Heart left ventricle (tissue), 16 donors: ENCODE results near the gene SIL1. TPM values are rescaled to one million over a fixed set of nuclear protein-coding genes. Genes with fewer than 3 reads are reported as not detected.

ENCODE experiments used
- ATAC-seq, 4 donors: fragments of 200-7000 bp; cut with Tn5 transposase; one replicate each; pipeline ENCODE4 v1.9.1; 2020 to 2022; ENCODE audit warnings: moderate library complexity in 4 of 4, mild to moderate bottlenecking in 3 of 4, moderate number of reproducible peaks in 1 of 4
- DNase-seq, 5 donors: peaks; one replicate each; pipeline ENCODE4 v3.0.0-alpha.2; 2020
- H3K27ac ChIP-seq, 12 donors: fragments of 200-600 bp; sonication (generic) in 4 of 12; one replicate each; pipeline versions ENCODE4 v1.5.0 to v1.8.0; 2016 to 2022; ENCODE audit warnings: mild to moderate bottlenecking in 2 of 12
- H3K27me3 ChIP-seq, 9 donors: fragments of 200-600 bp; sonication (generic) in 2 of 9; one replicate each; pipeline versions ENCODE4 v1.5.1 to v1.8.0; 2016 to 2022; ENCODE audit warnings: mild to moderate bottlenecking in 3 of 9
- H3K36me3 ChIP-seq, 9 donors: fragments of 200-600 bp; sonication (generic) in 2 of 9; one replicate each; pipeline versions ENCODE4 v1.5.0 to v1.8.0; 2018 to 2022; ENCODE audit warnings: mild to moderate bottlenecking in 2 of 9
- H3K4me1 ChIP-seq, 12 donors: fragments of 200-600 bp; sonication (generic) in 4 of 12; one replicate each; pipeline versions ENCODE4 v1.5.0 to v1.8.0; 2016 to 2022; ENCODE audit warnings: mild to moderate bottlenecking in 3 of 12
- H3K4me3 ChIP-seq, 12 donors: fragments of 200-600 bp; sonication (generic) in 4 of 12; one replicate each; pipeline versions ENCODE4 v1.5.0 to v1.8.0; 2017 to 2022; ENCODE audit warnings: mild to moderate bottlenecking in 9 of 12, moderate library complexity in 4 of 12
- H3K9me3 ChIP-seq, 12 donors: fragments of 200-600 bp; sonication (generic) in 4 of 12; one replicate each; pipeline versions ENCODE4 v1.5.0 to v1.8.0; 2016 to 2022; ENCODE audit warnings: mild to moderate bottlenecking in 1 of 12
- CTCF ChIP-seq, 12 donors: fragments of 200-600 bp; sonication (generic) in 4 of 12; IDR thresholded peaks; one replicate each; pipeline versions ENCODE4 v1.5.0 to v1.8.0; 2018 to 2022; ENCODE audit warnings: antibody characterized with exemption in 12 of 12, mild to moderate bottlenecking in 5 of 12
- POLR2A ChIP-seq, 2 donors: fragments of 450-650 bp; IDR thresholded peaks; one replicate each; pipeline ENCODE4 v1.6.1; 2017; ENCODE audit warnings: antibody characterized with exemption in 2 of 2, mild to moderate bottlenecking in 2 of 2, moderate library complexity in 2 of 2
- WGBS, 4 donors: extraction: QIAGEN DNeasy Blood & Tissue Kit in 2 of 4; methylation state at CpG; one replicate each; pipeline versions ENCODE4 v1.1.5 to v1.1.7; 2013 to 2018; 5-methylcytosine and 5-hydroxymethylcytosine counted together
- intact Hi-C, 10 donors: fragments of 100-400 bp; cut with DNase I; formaldehyde crosslinking; loops; one replicate each; pipeline versions ENCODE4 v1.11.1 to v1.14.2; 2022
- polyA plus RNA-seq, 2 donors: library from polyadenylated mRNA; stranded (reverse); fragments of 200-250 nt; gene quantifications; one replicate each; pipeline ENCODE4 v1.2.3, GENCODE V29; 2013
- total RNA-seq, 9 donors: library from RNA; depleted of rRNA in 2 of 9; stranded (reverse); fragments of >200 nt in 2 of 9; fragmentation: NEBNext Ultra II Directional in 3 of 9; extraction: Animal tissue kit (Norgen Biotek cat#: 25700) in 3 of 9; gene quantifications; one replicate each; pipeline versions ENCODE4 v1.1.0 to v1.2.4, GENCODE V29; 2016 to 2023
- donor health status: ischemic (EF 13 %, LVEDD 7.1; RV severe dilation, severe dysfunction).
- donor health status: healthy with polysubstance abuse.
- donor health status: DM: no; HTN: yes; CAD: no.
- donor health status: DM: no; HTN: no; CAD: no.
- donor health status: ischemic (EF 25% LVEDD 6.9; RV normal size, moderate dysfunction).
- donor health status: ischemic (EF 25% LVEDD 5.7; RV mildly dilated, moderate dysfunction).
- donor health status: healthy.
- donor health status: DM: yes; HTN: yes; CAD: no.
- donor health status: ischemic (EF 35%, LVEDD 5.7; RV mildly dilated, moderate dysfunction).
- donor health status: nonischemic (EF 11% LVEDD 7.7; RV severe dilation, severe dysfunction).
- donor health status: DM: yes; HTN: yes; CAD: no.
- donor health status: PGD.
- donor health status: ischemic (EF 29% LVEDD 5.4; RV normal size, mild dysfunction).
- donor health status: nonischemic (EF 23%, LVEDD 6.1; RV moderate dilation, normal function).

The SIL1 gene
- total and polyA plus RNA-seq, 11 donors, result 33.8 to 341 (median 40.2) TPM

DNA sequence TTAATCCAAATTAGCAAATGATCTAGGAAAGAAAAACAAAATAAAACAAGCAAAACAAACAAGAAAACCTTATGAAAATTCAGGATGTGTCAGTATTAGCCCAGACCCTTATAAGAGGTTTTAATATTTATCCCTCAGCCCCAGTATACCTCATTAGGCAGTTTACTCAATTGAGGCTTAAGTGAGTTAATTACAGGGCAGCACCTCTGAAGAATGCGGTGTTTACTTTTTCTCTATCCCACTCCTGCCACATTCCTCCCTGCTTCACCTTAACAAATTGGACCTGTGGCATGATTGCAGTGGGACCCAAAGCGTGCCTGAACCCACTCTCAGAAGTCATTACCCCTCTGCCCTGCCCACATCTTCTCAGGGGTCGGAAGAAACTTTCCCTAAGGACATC, 67.1 kb downstream of the SIL1 start:
- H3K27ac ChIP-seq, result peak overlapping the region; percentile 68 to 92 (median 88)
- H3K9me3 ChIP-seq, result no peaks in the 10 kb centered on the region
- 28 to 41% (median 32%) methylated on average over 3 of the region's 3 CpGs for WGBS, 4 donors
- H3K4me1 ChIP-seq, result peaks cover 0 to 60% (median 38%) of the 10 kb centered on the region in 12 donors
- H3K36me3 ChIP-seq, result peaks cover 0 to 7% (median 0%) of the 10 kb centered on the region in 9 donors
- intact Hi-C loops, result loop anchor here in 2 of 10 donors (5.0 to 10.0 kb wide), 2 partner anchors 64 to 109 kb away; partner anchors contain the start of gene SIL1 (in 1 of the 2)
- H3K4me3 ChIP-seq, result peak overlapping the region in 8 of 12 donors; percentile 4 to 36 (median 26)
- H3K27me3 ChIP-seq, result no peaks in the 10 kb centered on the region
- DNase-seq (no peak), ATAC-seq (no peak)
- TF ChIP-seq POLR2A (IDR thresholded peaks at IDR 0.05) (no peak), CTCF (IDR thresholded peaks at IDR 0.05) (no peak)

DNA sequence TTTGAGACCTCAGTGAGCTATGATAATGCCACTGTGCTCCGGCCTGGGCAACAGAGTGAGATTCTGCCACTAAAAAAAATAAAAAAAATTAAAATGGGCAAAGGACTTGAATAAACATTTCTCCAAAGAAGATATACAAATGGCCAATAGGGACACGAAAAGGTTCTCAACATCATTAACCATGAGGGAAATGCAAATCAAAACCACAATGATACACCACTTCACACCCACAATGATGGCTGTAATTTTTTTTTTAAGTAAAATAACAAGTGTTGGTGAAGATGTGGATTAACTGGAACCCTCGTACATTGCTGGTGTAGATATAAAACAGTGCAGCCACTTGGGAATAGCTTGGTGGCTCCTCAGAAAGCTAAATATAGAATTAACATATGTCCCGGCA, 68.0 kb downstream of the SIL1 start:
- Histone ChIP-seq H3K4me1 (peaks cover 0 to 63% (median 38%) of the 10 kb centered on the region in 12 donors), H3K27me3 (no peaks in the 10 kb centered on the region), H3K4me3 (no peak overlapping the region), H3K36me3 (peaks cover 0 to 15% (median 0%) of the 10 kb centered on the region in 9 donors), H3K27ac (peak overlapping the region; percentile 68 to 92 (median 88)), H3K9me3 (no peaks in the 10 kb centered on the region)
- intact Hi-C loops, result loop anchor here in 2 of 10 donors (5.0 to 10.0 kb wide), 2 partner anchors 65 to 108 kb away; partner anchors contain the start of gene SIL1 (in 1 of the 2)
- WGBS, 4 donors, result 70 to 74% (median 72%) methylated on average over 4 of the region's 4 CpGs
- TF ChIP-seq CTCF (IDR thresholded peaks at IDR 0.05), result no peak
- TF ChIP-seq POLR2A (IDR thresholded peaks at IDR 0.05), result no peak
- DNase-seq, result no peak
- no peak for ATAC-seq

GRCh38 chr5:139126711-139127111, 71.5 kb downstream of the SIL1 start:
- ATAC-seq, result peak; percentile 84 to 92 (median 88)
- H3K27ac ChIP-seq, result peak overlapping the region; percentile 59 to 93 (median 72)
- 44 to 62% (median 57%) methylated on average over 3 of the region's 3 CpGs for WGBS, 4 donors
- H3K36me3 ChIP-seq, result peaks cover 0 to 32% (median 5%) of the 10 kb centered on the region in 9 donors
- intact Hi-C loops, result loop anchor here in 1 of 10 donors (10.0 kb wide), 1 partner anchor 482 kb away; no protein-coding TSS in a partner anchor
- no peaks in the 10 kb centered on the region for H3K9me3 ChIP-seq
- peak in 4 of 5 donors; percentile 65 to 84 (median 74) for DNase-seq
- no peaks in the 10 kb centered on the region for H3K27me3 ChIP-seq
- no peak overlapping the region for H3K4me3 ChIP-seq
- no peak for TF ChIP-seq POLR2A (IDR thresholded peaks at IDR 0.05)
- no peak for TF ChIP-seq CTCF (IDR thresholded peaks at IDR 0.05)
- H3K4me1 ChIP-seq, result peaks cover 0 to 47% (median 19%) of the 10 kb centered on the region in 12 donors

DNA sequence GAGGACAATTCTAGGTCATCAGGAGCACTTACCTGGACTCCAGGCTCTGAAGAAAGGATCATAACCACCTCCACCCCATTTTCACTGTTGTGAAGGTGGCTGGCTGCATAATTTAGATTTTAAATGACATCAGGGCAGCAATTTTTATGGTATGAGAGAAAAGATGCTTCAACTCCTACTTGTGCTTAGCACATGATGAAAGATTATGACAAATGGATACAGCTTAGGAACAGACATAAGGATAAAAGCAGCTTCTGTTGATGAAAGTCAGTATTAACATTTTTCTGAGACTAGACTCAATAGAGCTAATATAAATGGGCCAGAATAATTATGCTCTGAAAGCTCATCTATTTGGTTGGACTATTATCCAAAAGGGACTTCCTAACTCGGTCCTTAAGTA, 72.2 kb downstream of the SIL1 start:
- no peak for TF ChIP-seq CTCF (IDR thresholded peaks at IDR 0.05)
- TF ChIP-seq POLR2A (IDR thresholded peaks at IDR 0.05), result no peak
- peaks cover 0 to 47% (median 16%) of the 10 kb centered on the region in 12 donors for H3K4me1 ChIP-seq
- ATAC-seq (no peak), DNase-seq (no peak)
- no peaks in the 10 kb centered on the region for H3K9me3 ChIP-seq
- no peak overlapping the region for H3K4me3 ChIP-seq
- intact Hi-C loops, result loop anchor here in 1 of 10 donors (10.0 kb wide), 1 partner anchor 481 kb away; no protein-coding TSS in a partner anchor
- peak overlapping the region in 11 of 12 donors; percentile 59 to 93 (median 73) for H3K27ac ChIP-seq
- WGBS, 4 donors, result 75 to 89% (median 85%) methylated on average over 1 of the region's 1 CpG
- no peaks in the 10 kb centered on the region for H3K27me3 ChIP-seq
- H3K36me3 ChIP-seq, result peaks cover 0 to 32% (median 5%) of the 10 kb centered on the region in 9 donors
